DND-41 (cell line): ENCODE results near the gene ATXN1.

Experiments used
- CTCF ChIP-seq: IDR thresholded peaks from 2 replicates; pipeline ENCODE4 v1.5.1; 2012; ENCODE audit warnings: borderline replicate concordance, low read length, moderate library complexity, mild to moderate bottlenecking; ENCODE audit not compliant: poor library complexity, severe bottlenecking; ENCODE audit errors: extremely low read depth
- EZH2 ChIP-seq: IDR thresholded peaks from 3 replicates; pipeline ENCODE4 v1.6.1; 2012; ENCODE audit warnings: borderline replicate concordance, low read depth, mild to moderate bottlenecking, moderate library complexity, low read length, inconsistent platforms; ENCODE audit not compliant: severe bottlenecking

GRCh38 chr6:16273256-16273655 is 488.0 kb downstream of the ATXN1 start:
- TF ChIP-seq CTCF = no peak
- no peak for TF ChIP-seq EZH2
